Measurements from ENCODE around the gene PDCD6IP.
"Not testable (repeated sequence)": the region's sequence is repeated elsewhere in the genome, so short reads cannot be mapped to it uniquely, and the experiment has no call there.

Gene PDCD6IP

DNA sequence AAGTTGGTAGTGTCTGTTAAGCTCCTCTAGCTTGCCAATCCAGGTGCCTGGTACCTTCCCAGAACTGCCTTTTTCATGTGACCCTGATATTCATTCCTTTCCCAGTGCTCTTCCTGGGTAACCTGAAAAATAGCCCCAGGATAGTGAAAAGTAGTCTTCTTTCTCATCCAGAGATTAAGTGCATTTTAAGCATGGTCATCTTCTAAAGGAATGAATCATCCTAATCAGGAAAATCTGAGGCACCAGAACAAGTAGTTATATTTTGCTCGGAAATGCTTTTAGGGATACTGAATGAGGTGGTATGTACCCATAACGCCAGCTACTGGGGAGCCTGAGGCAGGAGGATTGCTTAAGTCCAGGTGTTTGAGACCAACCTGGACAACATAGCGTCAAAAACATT, 23.1 kb upstream of the PDCD6IP start:
- no peak overlapping the region for H2AFZ ChIP-seq (ENCODE audit: low read length, unreplicated experiment)
- H3K79me2 ChIP-seq (ENCODE audit: control insufficient read depth, insufficient read depth, low read length, unreplicated experiment), result no peaks in the 10 kb centered on the region
- no peaks in the 10 kb centered on the region for H3K4me1 ChIP-seq (ENCODE audit: control insufficient read depth, insufficient read depth, low read length, unreplicated experiment)
- no peaks in the 10 kb centered on the region for H3K36me3 ChIP-seq (ENCODE audit: insufficient read depth, low read length)
- H3K27me3 ChIP-seq (ENCODE audit: insufficient read depth, low read length), result no peaks in the 10 kb centered on the region
- H3K4me3 ChIP-seq (ENCODE audit: low read depth, low read length), result no peak overlapping the region
- no peak overlapping the region for H3K27ac ChIP-seq (ENCODE audit: low read depth, low read length)

DNA sequence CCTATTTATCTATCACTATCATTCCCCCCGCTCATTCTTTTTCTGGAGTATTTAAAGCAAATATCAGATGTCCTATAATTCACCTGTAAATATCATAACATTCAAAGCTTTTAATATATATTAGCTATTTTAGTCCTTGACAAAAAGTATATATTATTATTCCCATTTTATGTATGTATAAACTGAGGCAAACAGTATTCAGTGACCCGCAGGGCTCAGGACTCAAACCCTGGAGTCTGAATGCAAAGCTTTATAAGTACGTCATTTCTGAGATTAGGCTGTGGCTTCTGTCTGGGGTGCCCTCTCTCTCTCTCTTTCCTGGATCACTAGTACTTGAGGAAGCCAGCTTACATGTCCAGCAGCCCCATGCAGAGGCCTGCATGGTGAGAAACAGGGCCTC, 20.4 kb upstream of the PDCD6IP start:
- no peaks in the 10 kb centered on the region for H3K4me1 ChIP-seq (ENCODE audit: control insufficient read depth, insufficient read depth, low read length, unreplicated experiment)
- H3K4me3 ChIP-seq (ENCODE audit: low read depth, low read length), result no peak overlapping the region
- H3K27me3 ChIP-seq (ENCODE audit: insufficient read depth, low read length), result no peaks in the 10 kb centered on the region
- no peak overlapping the region for H3K27ac ChIP-seq (ENCODE audit: low read depth, low read length)
- no peak overlapping the region for H2AFZ ChIP-seq (ENCODE audit: low read length, unreplicated experiment)
- no peaks in the 10 kb centered on the region for H3K79me2 ChIP-seq (ENCODE audit: control insufficient read depth, insufficient read depth, low read length, unreplicated experiment)
- H3K36me3 ChIP-seq (ENCODE audit: insufficient read depth, low read length), result no peaks in the 10 kb centered on the region

DNA sequence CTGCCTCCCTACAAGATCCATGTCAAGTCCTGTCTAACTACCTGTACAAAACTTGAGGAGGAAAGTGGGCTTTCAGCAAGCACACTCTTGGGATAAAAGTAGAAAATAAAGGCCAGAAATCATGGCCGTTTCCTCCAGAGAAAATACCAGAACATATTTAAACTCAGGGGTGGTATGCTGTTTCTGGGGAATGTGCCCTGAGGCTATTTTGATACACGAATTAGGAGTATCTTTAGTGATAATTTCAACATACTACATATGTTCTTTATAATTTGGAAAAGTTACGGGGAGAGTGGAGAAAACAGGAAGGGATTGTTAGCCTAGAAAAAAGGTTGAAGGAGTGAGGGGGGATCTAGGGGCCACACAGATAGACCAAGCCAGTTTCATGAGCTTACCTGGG, 18.7 kb upstream of the PDCD6IP start:
- Histone ChIP-seq H3K79me2 (ENCODE audit: control insufficient read depth, insufficient read depth, low read length, unreplicated experiment) (no peaks in the 10 kb centered on the region), H3K27me3 (ENCODE audit: insufficient read depth, low read length) (no peaks in the 10 kb centered on the region), H2AFZ (ENCODE audit: low read length, unreplicated experiment) (peak overlapping the region; percentile 9), H3K36me3 (ENCODE audit: insufficient read depth, low read length) (no peaks in the 10 kb centered on the region), H3K4me1 (ENCODE audit: control insufficient read depth, insufficient read depth, low read length, unreplicated experiment) (no peaks in the 10 kb centered on the region), H3K4me3 (ENCODE audit: low read depth, low read length) (no peak overlapping the region), H3K27ac (ENCODE audit: low read depth, low read length) (no peak overlapping the region)

DNA sequence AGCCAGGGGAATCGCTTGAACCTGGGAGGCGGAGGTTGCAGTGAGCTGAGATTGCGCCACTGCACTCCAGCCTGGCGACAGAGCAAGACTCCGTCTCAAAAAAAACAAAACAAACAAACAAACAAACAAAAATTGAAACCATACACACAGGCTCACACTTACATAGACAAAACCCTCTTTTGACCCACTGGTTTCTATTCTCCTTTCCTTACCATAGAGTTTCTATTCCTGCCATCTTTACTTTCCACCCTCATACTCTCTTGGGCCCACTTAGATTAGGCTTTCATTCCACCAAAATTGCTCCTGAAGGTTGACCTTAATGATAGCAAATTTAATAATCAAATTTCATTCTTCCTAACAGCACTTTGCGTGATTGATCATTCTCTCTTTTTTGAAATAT, 17.0 kb upstream of the PDCD6IP start:
- not testable (repeated sequence) for H3K79me2 ChIP-seq (ENCODE audit: control insufficient read depth, insufficient read depth, low read length, unreplicated experiment); H3K27me3 ChIP-seq (ENCODE audit: insufficient read depth, low read length)

DNA sequence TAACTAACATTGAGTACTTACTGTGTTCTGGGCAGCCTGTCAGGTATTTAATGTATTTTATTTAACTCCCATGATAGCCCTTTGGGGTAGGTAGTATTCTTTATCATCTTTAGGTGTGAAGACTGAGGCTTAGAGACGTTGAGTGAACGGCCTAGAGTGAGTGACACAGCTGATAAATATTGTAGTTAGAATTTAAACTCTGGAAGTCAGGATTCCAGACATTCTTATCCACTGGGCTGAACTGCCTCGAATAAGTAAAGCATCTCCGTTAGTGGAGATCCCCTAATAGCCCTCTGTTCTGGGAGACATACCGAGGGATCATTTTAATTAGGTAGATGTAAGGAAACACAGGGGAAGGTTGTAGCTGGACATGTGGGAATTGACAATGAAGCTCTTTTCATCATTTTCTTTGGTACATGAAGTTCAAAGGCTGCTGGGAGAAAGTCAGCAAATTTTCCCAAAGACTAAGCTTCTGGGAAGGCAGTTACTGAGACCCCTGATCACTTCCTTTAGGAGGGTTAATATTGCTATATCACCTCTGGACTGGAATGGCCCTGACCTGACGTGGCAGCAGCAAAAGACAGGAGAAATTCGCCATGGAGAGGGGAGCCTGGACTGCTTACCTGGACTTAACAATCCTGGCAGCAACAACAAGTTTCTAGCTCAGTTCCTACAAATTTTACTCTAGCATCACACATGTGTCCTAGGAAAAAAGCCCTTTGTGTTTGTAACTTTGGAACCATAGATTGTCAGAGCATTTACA, 11.7 kb upstream of the PDCD6IP start:
- H3K27me3 ChIP-seq (ENCODE audit: insufficient read depth, low read length), result no peaks in the 10 kb centered on the region
- H3K79me2 ChIP-seq (ENCODE audit: control insufficient read depth, insufficient read depth, low read length, unreplicated experiment), result no peaks in the 10 kb centered on the region
- no peak overlapping the region for H3K27ac ChIP-seq (ENCODE audit: low read depth, low read length)
- peaks cover 3% of the 10 kb centered on the region for H3K4me1 ChIP-seq (ENCODE audit: control insufficient read depth, insufficient read depth, low read length, unreplicated experiment)
- H3K4me3 ChIP-seq (ENCODE audit: low read depth, low read length), result peak overlapping the region; percentile 59
- peak overlapping the region; percentile 61 for H2AFZ ChIP-seq (ENCODE audit: low read length, unreplicated experiment)
- no peaks in the 10 kb centered on the region for H3K36me3 ChIP-seq (ENCODE audit: insufficient read depth, low read length)

More for the DNA sequence above, 17.0 kb upstream of the PDCD6IP start:
- not testable (repeated sequence) for H3K36me3 ChIP-seq (ENCODE audit: insufficient read depth, low read length); H3K4me3 ChIP-seq (ENCODE audit: low read depth, low read length); H2AFZ ChIP-seq (ENCODE audit: low read length, unreplicated experiment); H3K27ac ChIP-seq (ENCODE audit: low read depth, low read length); H3K4me1 ChIP-seq (ENCODE audit: control insufficient read depth, insufficient read depth, low read length, unreplicated experiment)

DNA sequence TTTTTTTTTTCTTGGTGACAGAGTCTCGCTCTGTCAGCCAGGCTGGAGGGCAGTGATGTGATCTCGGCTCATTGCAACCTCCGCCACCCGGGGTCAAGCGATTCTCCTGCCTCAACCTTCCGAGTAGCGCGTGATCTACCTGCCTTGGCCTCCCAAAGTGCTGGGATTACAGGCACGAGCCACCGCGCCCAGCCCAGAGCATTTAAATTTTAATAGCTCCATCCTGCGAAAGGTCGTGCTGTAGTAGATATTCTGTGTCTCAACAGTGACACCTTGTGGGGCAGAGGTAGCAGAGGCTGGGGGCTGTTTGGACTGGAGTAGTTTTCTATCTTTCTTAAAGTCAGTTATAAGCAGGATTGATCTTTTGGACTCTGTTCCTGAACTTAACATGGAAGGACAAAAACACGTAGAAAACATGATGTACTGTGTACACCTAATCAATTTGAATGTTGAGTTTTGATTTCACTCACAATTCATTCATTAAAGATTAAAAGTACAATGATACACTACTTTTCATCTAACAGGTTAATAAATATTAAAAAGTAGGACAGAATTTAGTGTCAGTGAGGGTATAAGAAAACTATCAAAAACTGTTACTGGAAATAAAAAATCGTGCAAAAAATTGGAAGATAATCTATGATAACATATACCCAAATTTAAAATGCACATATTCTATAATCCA, 11.0 kb upstream of the PDCD6IP start:
- Histone ChIP-seq H3K4me3 (ENCODE audit: low read depth, low read length) (peak overlapping the region; percentile 59), H3K79me2 (ENCODE audit: control insufficient read depth, insufficient read depth, low read length, unreplicated experiment) (no peaks in the 10 kb centered on the region), H3K27me3 (ENCODE audit: insufficient read depth, low read length) (no peaks in the 10 kb centered on the region), H3K4me1 (ENCODE audit: control insufficient read depth, insufficient read depth, low read length, unreplicated experiment) (peaks cover 9% of the 10 kb centered on the region), H3K36me3 (ENCODE audit: insufficient read depth, low read length) (no peaks in the 10 kb centered on the region), H2AFZ (ENCODE audit: low read length, unreplicated experiment) (no peak overlapping the region), H3K27ac (ENCODE audit: low read depth, low read length) (no peak overlapping the region)

DNA sequence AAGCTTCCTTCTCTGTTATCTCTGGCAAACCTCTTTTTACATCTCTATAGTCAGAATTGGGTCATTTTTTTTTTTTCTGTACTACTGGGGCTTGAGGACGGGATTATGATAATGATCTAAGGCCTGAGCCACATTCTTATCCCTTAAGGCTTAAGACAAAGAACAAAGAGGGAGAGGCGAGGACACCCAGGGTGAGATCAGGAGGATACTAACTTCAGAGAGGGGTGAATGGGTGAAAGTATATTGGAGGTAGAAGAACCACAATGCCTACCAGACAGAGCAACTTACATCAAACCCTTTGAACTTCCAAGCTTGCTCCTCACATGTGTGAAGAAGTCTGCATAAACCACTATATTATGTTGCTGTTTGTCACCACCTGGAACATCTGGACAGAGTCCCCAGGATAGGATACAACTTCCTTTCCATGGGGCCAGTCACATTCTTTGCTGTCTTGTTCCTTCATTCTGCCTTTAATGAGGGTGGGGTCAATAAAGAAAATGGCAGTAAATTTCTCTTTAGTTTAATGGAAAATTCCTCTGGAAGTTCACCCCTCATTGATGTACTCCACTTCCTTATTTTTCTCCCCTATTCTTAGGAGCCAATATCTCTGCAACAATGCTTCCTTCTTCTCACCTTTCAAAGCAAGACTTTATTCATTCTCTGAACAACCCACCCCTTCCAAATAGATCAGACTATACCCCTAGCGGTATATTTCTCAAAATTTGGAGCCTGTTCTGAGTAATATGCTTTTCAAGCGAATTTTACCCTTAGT, 9.1 kb upstream of the PDCD6IP start:
- H3K36me3 ChIP-seq (ENCODE audit: insufficient read depth, low read length), result no peaks in the 10 kb centered on the region
- no peaks in the 10 kb centered on the region for H3K27me3 ChIP-seq (ENCODE audit: insufficient read depth, low read length)
- no peak overlapping the region for H3K27ac ChIP-seq (ENCODE audit: low read depth, low read length)

DNA sequence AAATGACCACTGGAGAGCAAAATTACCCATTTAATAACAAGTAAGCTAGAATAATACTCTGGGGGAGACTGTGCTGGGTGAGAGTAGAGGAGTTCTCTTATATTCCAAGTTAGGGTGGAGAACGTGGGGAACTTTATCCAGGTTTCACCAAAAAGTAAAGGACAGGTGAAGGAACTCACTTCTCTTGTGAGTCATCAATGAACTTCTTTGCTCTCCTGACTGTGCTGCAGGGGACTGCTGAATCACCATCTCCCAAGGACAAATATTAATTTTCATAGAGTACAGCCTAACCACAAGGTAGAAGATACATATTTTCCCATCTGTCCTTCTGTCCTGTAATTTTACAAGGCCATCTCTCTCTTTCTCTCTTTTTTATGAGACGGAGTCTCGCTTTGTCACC, 8.3 kb upstream of the PDCD6IP start:
- H3K4me3 ChIP-seq (ENCODE audit: low read depth, low read length), result no peak overlapping the region
- H2AFZ ChIP-seq (ENCODE audit: low read length, unreplicated experiment), result no peak overlapping the region
- no peaks in the 10 kb centered on the region for H3K79me2 ChIP-seq (ENCODE audit: control insufficient read depth, insufficient read depth, low read length, unreplicated experiment)
- no peak overlapping the region for H3K27ac ChIP-seq (ENCODE audit: low read depth, low read length)
- no peaks in the 10 kb centered on the region for H3K36me3 ChIP-seq (ENCODE audit: insufficient read depth, low read length)
- peaks cover 9% of the 10 kb centered on the region for H3K4me1 ChIP-seq (ENCODE audit: control insufficient read depth, insufficient read depth, low read length, unreplicated experiment)
- no peaks in the 10 kb centered on the region for H3K27me3 ChIP-seq (ENCODE audit: insufficient read depth, low read length)

More for the DNA sequence above, 9.1 kb upstream of the PDCD6IP start:
- H3K79me2 ChIP-seq (ENCODE audit: control insufficient read depth, insufficient read depth, low read length, unreplicated experiment), result no peaks in the 10 kb centered on the region
- H3K4me3 ChIP-seq (ENCODE audit: low read depth, low read length), result no peak overlapping the region
- no peak overlapping the region for H2AFZ ChIP-seq (ENCODE audit: low read length, unreplicated experiment)
- H3K4me1 ChIP-seq (ENCODE audit: control insufficient read depth, insufficient read depth, low read length, unreplicated experiment), result peaks cover 9% of the 10 kb centered on the region

DNA sequence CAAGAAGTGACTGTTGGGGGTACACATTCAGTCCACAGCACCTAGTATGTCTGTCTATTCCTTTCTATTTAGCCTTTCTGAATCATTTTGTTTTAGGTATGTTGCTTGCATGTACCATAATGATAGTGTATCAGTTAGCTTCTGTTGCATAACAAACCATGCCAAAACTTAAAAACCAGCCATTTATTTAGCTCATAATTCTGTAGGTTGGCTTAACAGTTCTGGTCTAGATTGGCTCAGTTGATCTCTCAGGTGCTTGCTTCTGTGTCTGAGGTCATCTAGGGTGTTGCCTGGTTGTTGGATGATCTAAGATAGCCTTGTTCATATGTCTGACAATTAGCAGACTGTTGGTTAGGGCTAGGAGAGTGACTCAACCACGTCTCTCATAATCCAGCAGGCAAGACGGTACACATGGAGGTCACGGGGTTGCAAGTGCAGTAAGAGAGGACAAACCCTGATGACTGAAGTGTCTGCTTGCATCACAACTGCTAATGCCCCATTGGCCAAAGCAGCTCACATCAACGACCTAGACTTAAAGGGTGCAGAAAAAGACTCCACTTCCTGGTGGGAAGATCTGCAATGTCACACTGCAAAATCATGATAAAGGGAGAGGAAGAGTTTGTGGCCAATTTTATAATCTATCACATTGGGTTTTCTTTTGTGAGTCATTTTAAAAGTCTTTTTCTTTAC, 6.8 kb upstream of the PDCD6IP start:
- Histone ChIP-seq H3K4me3 (ENCODE audit: low read depth, low read length) (no peak overlapping the region), H3K36me3 (ENCODE audit: insufficient read depth, low read length) (no peaks in the 10 kb centered on the region), H3K4me1 (ENCODE audit: control insufficient read depth, insufficient read depth, low read length, unreplicated experiment) (peaks cover 9% of the 10 kb centered on the region), H3K27ac (ENCODE audit: low read depth, low read length) (no peak overlapping the region), H3K27me3 (ENCODE audit: insufficient read depth, low read length) (no peaks in the 10 kb centered on the region), H2AFZ (ENCODE audit: low read length, unreplicated experiment) (no peak overlapping the region), H3K79me2 (ENCODE audit: control insufficient read depth, insufficient read depth, low read length, unreplicated experiment) (no peaks in the 10 kb centered on the region)

DNA sequence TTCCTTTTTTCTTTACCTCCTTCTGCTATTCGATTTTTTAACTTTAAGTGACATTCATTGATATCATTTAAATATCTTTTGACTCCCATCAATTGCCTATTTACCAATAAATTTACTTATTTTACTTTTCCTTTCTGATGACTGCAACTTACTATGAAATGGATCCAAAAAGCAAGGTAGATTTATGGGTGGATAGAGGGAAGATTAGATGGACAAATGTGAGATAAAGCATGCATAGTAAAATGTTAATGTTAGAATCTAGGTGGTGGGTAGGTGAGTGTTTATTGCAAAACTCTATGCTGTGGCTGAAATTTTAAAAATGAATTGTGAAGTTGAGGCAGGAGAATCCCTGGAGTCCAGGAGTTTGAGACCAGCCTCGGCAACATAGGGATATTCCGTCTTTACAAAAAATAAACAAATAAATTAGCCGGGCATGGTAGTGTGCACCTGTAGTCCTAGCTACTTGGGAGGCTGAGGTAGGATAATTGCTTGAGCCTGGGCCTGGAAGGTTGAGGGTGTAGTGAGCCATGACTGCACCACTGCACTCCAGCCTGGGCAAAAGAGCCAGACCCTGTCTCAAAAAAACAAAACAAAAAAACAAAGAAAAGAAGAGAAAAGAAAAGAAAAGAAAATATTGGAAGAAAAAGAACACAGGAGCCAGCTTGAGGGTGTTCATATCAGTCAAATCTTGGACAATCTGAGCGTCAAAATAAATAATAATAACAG, 6.1 kb upstream of the PDCD6IP start:
- Histone ChIP-seq H3K4me1 (ENCODE audit: control insufficient read depth, insufficient read depth, low read length, unreplicated experiment) (peaks cover 12% of the 10 kb centered on the region), H3K4me3 (ENCODE audit: low read depth, low read length) (no peak overlapping the region), H2AFZ (ENCODE audit: low read length, unreplicated experiment) (no peak overlapping the region), H3K27me3 (ENCODE audit: insufficient read depth, low read length) (no peaks in the 10 kb centered on the region), H3K79me2 (ENCODE audit: control insufficient read depth, insufficient read depth, low read length, unreplicated experiment) (peaks cover 4% of the 10 kb centered on the region), H3K27ac (ENCODE audit: low read depth, low read length) (no peak overlapping the region), H3K36me3 (ENCODE audit: insufficient read depth, low read length) (no peaks in the 10 kb centered on the region)

Data from ACC112 (cell line).